ENCODE results near the gene PLEKHM3.

PLEKHM3 gene

GRCh38 chr2:207831584-207832248 is 193.6 kb downstream of the PLEKHM3 start:
- no peak for DNase-seq (ENCODE audit: low read depth)
- H3K4me3 ChIP-seq (ENCODE audit: low read depth, low read length), result no peak overlapping the region
- TF ChIP-seq CTCF (IDR thresholded peaks at IDR 0.05; ENCODE audit: low read depth, low read length, missing control alignments), result no peak

GRCh38 chr2:207830778-207831438 is 194.4 kb downstream of the PLEKHM3 start:
- no peak for TF ChIP-seq CTCF (IDR thresholded peaks at IDR 0.05; ENCODE audit: low read depth, low read length, missing control alignments)
- H3K4me3 ChIP-seq (ENCODE audit: low read depth, low read length), result no peak overlapping the region
- no peak for DNase-seq (ENCODE audit: low read depth)

GRCh38 chr2:207828361-207829057 is 196.8 kb downstream of the PLEKHM3 start:
- no peak for TF ChIP-seq CTCF (IDR thresholded peaks at IDR 0.05; ENCODE audit: low read depth, low read length, missing control alignments)
- no peak overlapping the region for H3K4me3 ChIP-seq (ENCODE audit: low read depth, low read length)
- DNase-seq (ENCODE audit: low read depth), result no peak

GRCh38 chr2:207825978-207826377 is 199.3 kb downstream of the PLEKHM3 start:
- no peak overlapping the region for H3K4me3 ChIP-seq (ENCODE audit: low read depth, low read length)
- DNase-seq (ENCODE audit: low read depth), result no peak
- TF ChIP-seq CTCF (IDR thresholded peaks at IDR 0.05; ENCODE audit: low read depth, low read length, missing control alignments), result no peak

- DNase-seq (ENCODE audit: low read depth), result no peak
- H3K4me3 ChIP-seq (ENCODE audit: low read depth, low read length), result no peak overlapping the region
- no peak for TF ChIP-seq CTCF (IDR thresholded peaks at IDR 0.05; ENCODE audit: low read depth, low read length, missing control alignments)
These were observed 200.0 kb downstream of the PLEKHM3 start for GRCh38 chr2:207825045-207825954.

GRCh38 chr2:207823865-207824264 is 201.5 kb downstream of the PLEKHM3 start:
- no peak for TF ChIP-seq CTCF (IDR thresholded peaks at IDR 0.05; ENCODE audit: low read depth, low read length, missing control alignments)
- DNase-seq (ENCODE audit: low read depth), result no peak
- H3K4me3 ChIP-seq (ENCODE audit: low read depth, low read length), result no peak overlapping the region
